AG04450 (cell line): ENCODE results near the gene OR2T11. TPM values are rescaled to one million over a fixed set of nuclear protein-coding genes. Genes with fewer than 3 reads are reported as not detected.
"Not testable (repeated sequence)": the region's sequence is repeated elsewhere in the genome, so short reads cannot be mapped to it uniquely, and the experiment has no call there.

Experiments
- CTCF ChIA-PET: fragments of 300-600, 350-600 bp; formaldehyde crosslinking; extraction: SDS; loops from one replicate; lab custom pipeline; 2022; ENCODE audit warnings: antibody characterized with exemption, inconsistent platforms; lab: Charles Lee
- POLR2A ChIA-PET: fragments of 350-600 bp; formaldehyde crosslinking; extraction: SDS; loops from one replicate; lab custom pipeline; 2021; ENCODE audit warnings: antibody characterized with exemption, inconsistent platforms; lab: Yijun Ruan, JAX
- DNase-seq: peaks from one replicate; pipeline ENCODE4 v3.0.0-alpha.2; 2011; ENCODE audit warnings: low read depth, low spot score
- H3K27ac ChIP-seq: one replicate; pipeline ENCODE4 v1.5.1; 2012; ENCODE audit warnings: low read depth, low read length, control low read depth
- H3K27me3 ChIP-seq: one replicate; pipeline ENCODE4 v1.6.0; 2012; ENCODE audit warnings: low read length; ENCODE audit not compliant: control insufficient read depth, insufficient read depth
- H3K4me3 ChIP-seq: 2 replicates; pipeline ENCODE4 v1.5.1; 2011; ENCODE audit warnings: mild to moderate bottlenecking, low read depth, low read length, control low read depth
- H3K9me3 ChIP-seq: 2 replicates; pipeline ENCODE4 v1.5.1; 2012; ENCODE audit warnings: low read length; ENCODE audit not compliant: control insufficient read depth, insufficient read depth
- CTCF ChIP-seq: IDR thresholded peaks from 2 replicates; pipeline ENCODE4 v1.5.1; 2011; ENCODE audit warnings: low read depth, low read length, control low read depth, inconsistent platforms
- polyA plus RNA-seq: library from polyadenylated mRNA; depleted of rRNA; stranded (reverse); fragments of >200 nt; gene quantifications from 2 replicates; pipeline ENCODE4 v1.2.3, GENCODE V29; 2011

Gene OR2T11
- polyA plus RNA-seq, 1 experiment = not detected

GRCh38 chr1:248641583-248641982, 6.7 kb upstream of the OR2T11 start:
- H3K27me3 ChIP-seq, H3K27ac ChIP-seq, DNase-seq, CTCF ChIA-PET, H3K4me3 ChIP-seq, POLR2A ChIA-PET, H3K9me3 ChIP-seq: not testable (repeated sequence)

- H3K27me3 ChIP-seq, H3K27ac ChIP-seq, CTCF ChIA-PET, H3K9me3 ChIP-seq, H3K4me3 ChIP-seq, DNase-seq, POLR2A ChIA-PET: not testable (repeated sequence)
Observed at GRCh38 chr1:248640906-248641305, 6.0 kb upstream of the OR2T11 start.

DNA sequence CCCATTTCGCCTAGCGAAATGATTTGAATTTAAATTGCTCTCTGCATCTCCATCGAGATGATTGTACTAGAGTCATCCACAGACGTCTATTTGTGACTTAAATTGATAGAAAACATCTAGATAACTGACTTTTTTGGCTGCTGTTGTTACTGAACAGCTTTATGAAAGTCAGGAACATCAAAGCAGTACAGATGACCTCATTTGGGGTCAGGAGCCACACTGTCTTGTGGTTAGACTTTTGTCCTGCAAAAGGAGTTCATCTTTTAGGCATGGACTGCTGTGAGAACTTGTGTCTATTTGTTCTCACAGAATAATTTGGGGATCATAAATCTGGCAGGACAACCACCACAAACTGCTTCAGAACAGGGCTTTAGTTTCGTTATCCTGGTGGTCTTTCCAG, 4.8 kb upstream of the OR2T11 start:
- not testable (repeated sequence) for DNase-seq

DNA sequence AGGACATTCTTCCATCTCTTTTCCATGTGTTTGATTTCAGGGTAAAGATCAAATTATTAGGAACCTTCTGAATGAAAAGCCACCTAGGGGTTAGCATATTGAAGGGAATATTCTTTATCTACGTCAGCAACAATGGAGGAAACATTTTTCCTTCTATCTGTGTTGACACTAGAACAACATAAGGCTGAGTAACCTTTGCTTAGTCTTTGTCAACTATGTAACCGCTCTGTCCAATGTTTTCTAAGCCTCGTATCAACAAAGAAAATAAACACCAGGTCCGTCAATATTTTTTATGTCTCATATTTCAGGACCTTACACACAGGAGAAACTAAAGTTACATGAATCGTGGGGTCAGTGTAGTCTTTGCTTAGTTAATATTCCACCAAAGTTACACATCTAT, 1.7 kb upstream of the OR2T11 start:
- H3K27ac ChIP-seq, POLR2A ChIA-PET, DNase-seq, H3K27me3 ChIP-seq, H3K4me3 ChIP-seq, CTCF ChIA-PET, H3K9me3 ChIP-seq: not testable (repeated sequence)

More for the DNA sequence above, 4.8 kb upstream of the OR2T11 start:
- H3K9me3 ChIP-seq, H3K27ac ChIP-seq, H3K4me3 ChIP-seq, H3K27me3 ChIP-seq, CTCF ChIA-PET, POLR2A ChIA-PET: not testable (repeated sequence)

GRCh38 chr1:248631354-248632008, 3.4 kb downstream of the OR2T11 start:
- POLR2A ChIA-PET = no interaction called here

GRCh38 chr1:248630551-248630950, 4.3 kb downstream of the OR2T11 start:
- no peaks in the 10 kb centered on the region for H3K27me3 ChIP-seq
- ChIA-PET CTCF (no interaction called here), POLR2A (no interaction called here)
- peaks cover 3% of the 10 kb centered on the region for H3K9me3 ChIP-seq
- TF ChIP-seq CTCF = no peak
- no peak overlapping the region for H3K4me3 ChIP-seq
- no peak for DNase-seq
- no peak overlapping the region for H3K27ac ChIP-seq

More at GRCh38 chr1:248631354-248632008, 3.4 kb downstream of the OR2T11 start:
- no peak for DNase-seq
- H3K27me3 ChIP-seq = no peaks in the 10 kb centered on the region
- H3K27ac ChIP-seq = no peak overlapping the region
- CTCF ChIA-PET = no interaction called here
- peaks cover 3% of the 10 kb centered on the region for H3K9me3 ChIP-seq
- no peak for TF ChIP-seq CTCF
- H3K4me3 ChIP-seq = no peak overlapping the region

GRCh38 chr1:248627971-248628844, 6.7 kb downstream of the OR2T11 start:
- CTCF ChIA-PET = no interaction called here
- Histone ChIP-seq H3K27me3 (no peaks in the 10 kb centered on the region), H3K27ac (no peak overlapping the region), H3K9me3 (peaks cover 3% of the 10 kb centered on the region), H3K4me3 (no peak overlapping the region)
- POLR2A ChIA-PET = no interaction called here
- no peak for TF ChIP-seq CTCF
- DNase-seq = no peak
